KMS-11 (cell line): ENCODE measurements around the gene KY.

ENCODE experiments used
- H2AFZ ChIP-seq: fragments of 200-600 bp; sonication (generic); 2 replicates; pipeline ENCODE4 v1.6.1; 2016; ENCODE audit warnings: antibody characterized with exemption, mixed run types, low read depth
- H3K27ac ChIP-seq: fragments of 200-600 bp; sonication (generic); 2 replicates; pipeline ENCODE4 v1.6.1; 2016; ENCODE audit warnings: mild to moderate bottlenecking, mixed run types
- H3K27me3 ChIP-seq: fragments of 200-600 bp; sonication (generic); 2 replicates; pipeline ENCODE4 v1.6.1; 2017; ENCODE audit warnings: mild to moderate bottlenecking, low read depth, mixed run types, moderate library complexity; ENCODE audit not compliant: insufficient read depth
- H3K36me3 ChIP-seq: fragments of 200-600 bp; sonication (generic); 2 replicates; pipeline ENCODE4 v1.6.1; 2017; ENCODE audit warnings: mild to moderate bottlenecking, mixed run types; ENCODE audit not compliant: insufficient read depth
- H3K4me1 ChIP-seq: fragments of 200-600 bp; sonication (generic); 2 replicates; pipeline ENCODE4 v1.6.1; 2016; ENCODE audit warnings: mild to moderate bottlenecking, low read depth, mixed run types; ENCODE audit not compliant: poor library complexity, severe bottlenecking
- H3K4me2 ChIP-seq: fragments of 200-600 bp; sonication (generic); 2 replicates; pipeline ENCODE4 v1.7.0; 2016; ENCODE audit warnings: mild to moderate bottlenecking, mixed run types
- H3K4me3 ChIP-seq: fragments of 200-600 bp; sonication (generic); IDR thresholded peaks from 2 replicates; pipeline ENCODE4 v1.6.1; 2017; ENCODE audit warnings: low read depth, low read length, mixed read lengths; ENCODE audit not compliant: insufficient read depth
- H3K79me2 ChIP-seq: fragments of 200-600 bp; sonication (generic); 2 replicates; pipeline ENCODE4 v1.6.1; 2016; ENCODE audit warnings: low read depth, mixed run types; ENCODE audit not compliant: insufficient read depth
- H3K9ac ChIP-seq: fragments of 200-600 bp; sonication (generic); 2 replicates; pipeline ENCODE4 v1.6.1; 2016; ENCODE audit warnings: mild to moderate bottlenecking, mixed run types
- H4K20me1 ChIP-seq: fragments of 200-600 bp; sonication (generic); 2 replicates; pipeline ENCODE4 v1.6.1; 2016; ENCODE audit warnings: mild to moderate bottlenecking, mixed run types; ENCODE audit not compliant: insufficient read depth
- TF ChIP-seq, protein P1 (sequence below): fragments of 200-600 bp; sonication (generic); conservative IDR thresholded peaks from 2 replicates; pipeline ENCODE4 v1.6.1; 2017; ENCODE audit warnings: low read depth, mild to moderate bottlenecking, antibody characterized with exemption, low read length, moderate library complexity, mixed read lengths

KY gene

DNA sequence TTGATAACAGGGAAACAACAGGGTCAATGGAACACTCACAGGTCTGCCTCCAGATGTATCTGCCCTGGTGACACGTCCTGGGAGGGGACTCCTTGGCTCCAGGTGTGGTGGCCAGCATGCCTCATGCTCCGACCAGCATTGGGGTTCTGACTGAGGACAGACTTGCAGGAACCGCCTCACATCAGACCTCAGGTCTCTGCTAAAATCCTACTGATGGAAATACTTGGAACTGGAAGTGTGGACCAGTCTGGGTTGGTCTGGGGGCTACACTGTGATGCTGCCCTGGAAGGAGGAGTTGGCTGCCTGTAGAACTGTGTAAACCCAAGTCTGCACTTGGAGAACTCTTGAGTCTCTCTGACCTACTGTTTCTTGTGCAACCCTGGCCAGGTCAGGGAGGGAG is 17.1 kb upstream of the KY start:
- no peaks in the 10 kb centered on the region for H3K27me3 ChIP-seq
- TF ChIP-seq, protein P1, sequence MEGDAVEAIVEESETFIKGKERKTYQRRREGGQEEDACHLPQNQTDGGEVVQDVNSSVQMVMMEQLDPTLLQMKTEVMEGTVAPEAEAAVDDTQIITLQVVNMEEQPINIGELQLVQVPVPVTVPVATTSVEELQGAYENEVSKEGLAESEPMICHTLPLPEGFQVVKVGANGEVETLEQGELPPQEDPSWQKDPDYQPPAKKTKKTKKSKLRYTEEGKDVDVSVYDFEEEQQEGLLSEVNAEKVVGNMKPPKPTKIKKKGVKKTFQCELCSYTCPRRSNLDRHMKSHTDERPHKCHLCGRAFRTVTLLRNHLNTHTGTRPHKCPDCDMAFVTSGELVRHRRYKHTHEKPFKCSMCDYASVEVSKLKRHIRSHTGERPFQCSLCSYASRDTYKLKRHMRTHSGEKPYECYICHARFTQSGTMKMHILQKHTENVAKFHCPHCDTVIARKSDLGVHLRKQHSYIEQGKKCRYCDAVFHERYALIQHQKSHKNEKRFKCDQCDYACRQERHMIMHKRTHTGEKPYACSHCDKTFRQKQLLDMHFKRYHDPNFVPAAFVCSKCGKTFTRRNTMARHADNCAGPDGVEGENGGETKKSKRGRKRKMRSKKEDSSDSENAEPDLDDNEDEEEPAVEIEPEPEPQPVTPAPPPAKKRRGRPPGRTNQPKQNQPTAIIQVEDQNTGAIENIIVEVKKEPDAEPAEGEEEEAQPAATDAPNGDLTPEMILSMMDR: no peak

DNA sequence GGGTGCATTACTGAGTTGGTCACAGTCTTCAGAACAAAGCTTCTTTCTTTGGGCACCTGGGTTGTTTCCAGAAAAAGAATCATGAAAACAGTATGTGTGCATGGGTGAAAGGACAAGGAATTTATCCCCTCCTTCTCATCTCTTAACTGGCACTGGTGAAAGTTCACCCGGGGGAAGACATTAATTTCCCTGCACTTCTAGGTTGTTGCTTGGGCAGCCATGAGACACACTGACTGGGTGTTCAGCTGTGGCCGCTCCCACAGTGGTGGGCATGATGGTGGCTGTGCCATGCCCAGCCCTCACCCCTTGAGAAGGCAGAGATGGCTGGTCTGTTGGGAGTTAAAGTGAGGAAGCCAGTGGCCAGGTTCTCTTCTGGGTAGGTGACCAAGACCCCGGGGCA is 16.6 kb upstream of the KY start:
- no peak overlapping the region for H3K9ac ChIP-seq

More for the DNA sequence above, 17.1 kb upstream of the KY start:
- Histone ChIP-seq H3K36me3 (no peaks in the 10 kb centered on the region), H3K4me1 (no peaks in the 10 kb centered on the region), H3K4me2 (no peak overlapping the region), H3K4me3 (no peak overlapping the region), H4K20me1 (no peaks in the 10 kb centered on the region), H3K27ac (no peak overlapping the region), H3K9ac (no peak overlapping the region), H3K79me2 (no peaks in the 10 kb centered on the region), H2AFZ (no peak overlapping the region)

DNA sequence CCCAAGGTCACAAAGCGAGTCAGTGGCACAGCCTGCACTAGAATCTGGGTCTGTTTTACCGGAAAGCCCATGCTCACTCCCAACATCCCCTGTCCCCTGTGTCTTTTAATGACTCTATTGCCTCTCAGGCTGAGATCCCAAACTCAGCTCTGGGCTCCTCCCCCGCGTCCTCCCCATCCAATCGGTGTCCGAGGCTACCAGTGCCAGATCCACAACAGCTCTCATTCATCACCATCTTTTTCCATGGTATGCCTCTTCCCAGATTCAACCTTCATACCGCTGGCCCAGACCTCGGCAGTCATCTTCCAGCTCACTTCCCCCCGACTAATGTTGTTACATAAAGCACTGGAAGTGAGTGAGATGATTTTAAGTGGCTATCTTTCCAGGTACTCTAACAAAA is 16.1 kb upstream of the KY start:
- H3K27me3 ChIP-seq: no peaks in the 10 kb centered on the region
- H3K79me2 ChIP-seq: no peaks in the 10 kb centered on the region
- TF ChIP-seq, protein P1: no peak
- no peak overlapping the region for H3K4me3 ChIP-seq
- H3K4me2 ChIP-seq: no peak overlapping the region
- no peak overlapping the region for H2AFZ ChIP-seq
- no peaks in the 10 kb centered on the region for H3K36me3 ChIP-seq
- H3K9ac ChIP-seq: no peak overlapping the region
- H4K20me1 ChIP-seq: no peaks in the 10 kb centered on the region
- H3K4me1 ChIP-seq: no peaks in the 10 kb centered on the region
- H3K27ac ChIP-seq: no peak overlapping the region

More for the DNA sequence above, 16.6 kb upstream of the KY start:
- no peaks in the 10 kb centered on the region for H3K4me1 ChIP-seq
- no peaks in the 10 kb centered on the region for H3K36me3 ChIP-seq
- H3K79me2 ChIP-seq: no peaks in the 10 kb centered on the region
- no peak overlapping the region for H3K4me3 ChIP-seq
- H2AFZ ChIP-seq: no peak overlapping the region
- H4K20me1 ChIP-seq: no peaks in the 10 kb centered on the region
- H3K4me2 ChIP-seq: no peak overlapping the region
- TF ChIP-seq, protein P1: no peak
- H3K27ac ChIP-seq: no peak overlapping the region
- no peaks in the 10 kb centered on the region for H3K27me3 ChIP-seq

DNA sequence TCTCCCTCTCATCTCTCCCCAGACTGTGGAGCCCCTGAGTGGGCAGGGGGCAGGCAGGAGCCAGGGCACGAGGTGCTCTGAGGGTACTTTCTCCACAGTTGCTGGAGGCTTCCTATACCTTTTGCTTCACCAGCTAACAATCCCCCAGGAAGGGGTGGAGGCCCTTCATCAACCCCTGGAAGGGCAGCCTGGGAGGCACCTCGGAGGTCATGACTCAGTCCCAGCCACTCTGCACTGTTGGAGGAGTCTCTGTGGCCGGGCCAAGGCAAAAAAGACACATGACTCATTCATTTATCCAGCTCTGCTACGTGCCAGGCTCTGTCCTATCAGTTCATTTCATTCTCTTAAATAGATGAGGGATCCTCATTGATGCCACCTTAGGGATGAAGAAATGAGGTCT is 15.6 kb upstream of the KY start:
- TF ChIP-seq, protein P1: no peak
- Histone ChIP-seq H3K4me3 (no peak overlapping the region), H3K9ac (no peak overlapping the region), H3K27ac (no peak overlapping the region), H3K4me1 (no peaks in the 10 kb centered on the region), H3K27me3 (no peaks in the 10 kb centered on the region), H4K20me1 (no peaks in the 10 kb centered on the region), H3K36me3 (no peaks in the 10 kb centered on the region), H2AFZ (no peak overlapping the region), H3K79me2 (no peaks in the 10 kb centered on the region), H3K4me2 (no peak overlapping the region)
